NCI-H748 (cell line): ENCODE data around the gene ARHGAP23.

Experiments
- DNase-seq: peaks from one replicate; lab custom pipeline; 2025; ENCODE audit not compliant: unreplicated experiment; lab: John Stamatoyannopoulos, UW

ARHGAP23 gene

GRCh38 chr17:38545531-38546225 lies 117.4 kb downstream of the ARHGAP23 start:
- DNase-seq: no peak

DNA sequence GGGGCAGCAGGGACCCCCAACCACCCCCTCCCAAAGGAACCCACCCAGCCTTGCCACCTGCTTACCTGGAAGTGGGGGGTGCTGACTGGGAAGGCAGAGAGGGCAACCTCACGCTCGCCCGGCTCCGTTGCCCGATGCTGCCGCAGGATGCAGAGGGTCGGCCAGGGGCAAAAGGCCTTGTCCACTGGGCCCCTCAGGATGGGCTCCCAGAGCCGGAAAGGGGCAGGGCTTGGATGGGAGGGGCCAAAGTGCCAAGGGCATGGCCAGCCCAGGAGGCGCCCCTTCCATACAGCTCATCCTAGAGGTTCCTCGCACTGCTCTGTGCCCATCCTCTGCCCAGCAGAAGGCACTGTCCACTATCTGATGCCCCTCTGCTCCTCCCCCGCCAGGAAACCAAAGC lies 118.1 kb downstream of the ARHGAP23 start:
- DNase-seq: no peak

- DNase-seq: no peak
These were observed 119.2 kb downstream of the ARHGAP23 start for GRCh38 chr17:38547444-38547843.

DNA sequence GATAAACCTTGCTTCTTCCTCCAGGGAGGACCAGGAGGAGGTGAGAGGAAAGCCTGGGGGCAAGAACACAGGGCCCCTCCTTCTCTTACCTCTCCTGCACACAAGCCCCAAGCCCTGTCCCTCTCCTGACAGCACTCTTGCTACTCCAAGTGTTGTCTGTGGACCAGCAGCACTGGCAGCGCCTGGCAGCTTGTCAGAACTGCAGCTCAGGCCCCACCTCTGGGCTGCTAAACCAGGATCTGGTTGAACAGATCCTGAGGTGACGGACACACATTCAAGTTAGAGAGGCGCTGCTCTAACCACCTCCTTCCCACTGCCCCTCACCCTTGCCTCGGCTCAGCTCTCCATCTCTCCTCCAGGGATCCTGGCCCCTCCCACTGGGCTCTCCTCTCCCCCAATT lies 121.0 kb downstream of the ARHGAP23 start:
- DNase-seq: no peak

DNA sequence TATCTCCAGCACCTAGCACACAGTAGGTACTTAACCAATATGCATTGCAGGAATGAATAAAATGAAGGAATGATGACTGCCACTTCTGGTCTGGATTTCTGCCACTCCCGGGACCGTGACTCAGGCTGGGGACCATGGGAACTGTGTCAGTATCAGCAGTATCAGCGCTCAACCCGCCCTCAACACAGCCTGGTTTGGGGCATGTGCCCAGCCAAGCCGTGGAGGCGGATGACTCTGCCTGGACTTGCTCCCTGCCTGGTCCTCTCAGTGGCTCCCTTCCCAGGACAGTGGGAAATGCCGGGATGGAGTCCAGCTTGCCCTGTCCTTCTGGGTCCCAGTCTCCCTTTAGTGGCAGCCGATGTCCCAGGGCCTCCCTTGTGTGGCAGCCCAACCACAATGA lies 122.4 kb downstream of the ARHGAP23 start:
- no peak for DNase-seq

DNA sequence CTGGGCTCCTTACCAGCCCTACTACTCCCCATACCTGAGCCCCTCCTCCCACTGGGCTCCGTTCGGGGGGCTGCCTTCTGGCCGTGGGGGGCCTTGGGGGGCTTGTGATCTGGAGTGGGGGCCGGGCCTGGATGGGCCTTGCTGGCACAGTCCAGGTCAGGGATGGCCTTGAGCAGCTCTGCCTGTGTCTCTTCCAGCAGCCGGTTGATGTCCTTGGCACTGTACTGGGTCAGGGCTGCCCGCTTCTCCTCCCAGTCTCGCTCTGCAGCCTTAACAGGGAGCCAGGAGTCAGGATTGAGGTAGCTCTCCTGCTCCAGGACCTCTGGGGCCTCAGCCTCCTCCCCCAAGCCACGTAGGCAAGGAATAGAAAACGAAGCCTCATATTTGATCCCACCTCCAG lies 122.9 kb downstream of the ARHGAP23 start:
- DNase-seq: no peak

DNA sequence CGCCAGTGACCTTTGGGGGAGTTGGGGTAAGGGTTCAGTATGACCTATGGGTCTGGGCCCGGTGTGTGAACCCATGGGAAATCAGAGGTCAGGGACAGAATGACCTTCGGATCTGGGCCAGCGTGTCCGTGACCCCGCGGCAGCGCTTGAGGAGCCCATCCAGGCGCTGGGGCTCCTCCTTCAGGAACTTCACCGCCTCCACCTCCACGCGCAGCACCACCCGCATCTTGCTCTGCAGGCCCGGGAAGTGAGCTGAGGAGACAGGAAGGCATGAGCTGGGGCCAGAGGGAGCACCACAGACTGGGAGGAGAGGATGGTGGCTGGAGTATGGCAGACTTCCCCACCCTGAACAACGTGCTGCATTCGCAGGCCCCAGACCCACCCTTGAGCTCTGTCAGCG lies 124.1 kb downstream of the ARHGAP23 start:
- no peak for DNase-seq

DNA sequence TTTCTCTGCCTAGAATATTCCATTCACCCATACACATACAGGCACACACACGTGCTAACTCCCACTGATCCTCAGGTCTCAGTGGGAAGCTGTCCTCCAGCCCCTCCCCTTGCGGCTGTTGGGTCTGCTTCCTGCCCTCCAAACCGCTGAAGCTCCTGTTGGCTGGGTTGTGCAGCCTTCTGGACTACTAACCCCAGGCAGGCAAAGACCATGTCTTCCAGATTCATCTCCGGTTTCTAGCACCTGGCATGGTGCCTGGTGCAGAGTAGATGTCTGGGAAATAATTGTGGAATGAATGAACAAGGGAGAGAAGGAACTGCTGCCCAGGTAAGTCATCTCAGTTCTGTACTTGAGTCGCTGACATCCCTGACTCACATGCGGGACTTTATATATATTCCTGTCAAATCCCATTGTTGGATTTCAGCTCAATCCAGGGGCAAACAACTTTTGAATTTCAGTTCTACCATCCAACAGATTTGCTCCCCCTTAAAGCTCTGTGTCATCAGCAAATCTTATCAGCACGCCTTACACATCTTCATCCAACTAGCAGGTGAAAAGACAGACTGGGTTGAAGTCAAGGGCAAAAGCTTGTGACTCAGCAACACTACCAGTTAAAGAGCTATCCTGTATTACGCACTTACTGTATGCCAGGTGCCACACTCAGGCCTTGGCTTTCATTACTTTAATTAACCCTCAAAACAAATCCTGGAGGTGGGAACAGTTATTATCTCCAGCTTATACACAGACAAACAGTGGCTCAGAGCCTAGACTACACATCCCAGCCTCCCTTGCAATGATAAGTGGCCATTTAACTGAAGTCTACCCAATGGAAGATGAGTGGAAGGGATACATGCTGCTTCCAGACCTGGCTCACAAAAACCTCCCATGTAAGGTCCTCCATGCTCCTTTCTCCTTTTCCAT lies 126.4 kb downstream of the ARHGAP23 start:
- DNase-seq: peak; percentile 48

- DNase-seq: no peak
These were observed 128.0 kb downstream of the ARHGAP23 start for GRCh38 chr17:38556239-38556638.

- no peak for DNase-seq
These were observed 129.1 kb downstream of the ARHGAP23 start for GRCh38 chr17:38557396-38557795.

DNA sequence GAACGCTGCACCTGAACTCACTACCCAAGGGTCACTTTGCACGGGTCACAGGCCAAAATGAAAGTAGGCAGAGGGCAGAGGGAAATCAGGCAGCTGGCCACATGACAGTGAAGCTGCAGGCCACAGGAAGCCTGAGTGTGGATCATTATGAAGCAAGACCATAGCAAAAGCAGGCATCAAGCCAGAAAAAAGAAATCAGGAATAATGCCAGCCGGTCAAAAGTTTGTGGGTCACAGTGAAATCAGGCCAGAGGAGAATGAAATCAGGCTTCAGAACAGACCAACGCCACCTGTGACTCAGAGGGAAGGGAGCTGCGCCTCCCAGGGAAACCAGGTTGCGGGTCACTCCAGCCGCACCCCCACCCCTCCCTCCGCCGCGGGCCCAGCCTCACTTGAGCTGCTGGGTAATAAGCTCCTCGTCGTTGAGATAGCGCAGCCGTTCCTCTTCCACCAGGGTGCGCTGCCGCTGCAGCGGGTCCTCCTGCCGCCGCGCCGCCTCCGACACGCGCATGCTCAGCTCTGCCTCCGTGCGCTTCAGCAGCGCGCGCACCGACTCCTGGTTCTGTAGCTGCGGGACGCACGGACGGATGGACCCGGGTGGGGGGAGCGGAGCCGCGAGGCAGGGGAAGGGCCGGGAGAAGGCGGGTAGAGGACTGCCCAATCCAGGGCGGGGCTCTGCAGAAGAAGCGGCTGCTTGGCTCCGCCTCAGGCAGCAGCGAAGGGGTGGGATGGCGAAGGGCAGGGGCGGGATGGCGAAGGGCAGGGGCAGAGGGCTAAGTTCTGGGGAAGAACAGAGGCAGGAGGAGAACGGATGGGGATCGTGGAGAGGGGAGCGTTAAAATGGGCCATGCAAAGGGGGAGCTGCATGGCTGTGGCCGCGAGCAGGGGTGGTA lies 129.8 kb downstream of the ARHGAP23 start:
- peak; percentile 97 for DNase-seq

DNA sequence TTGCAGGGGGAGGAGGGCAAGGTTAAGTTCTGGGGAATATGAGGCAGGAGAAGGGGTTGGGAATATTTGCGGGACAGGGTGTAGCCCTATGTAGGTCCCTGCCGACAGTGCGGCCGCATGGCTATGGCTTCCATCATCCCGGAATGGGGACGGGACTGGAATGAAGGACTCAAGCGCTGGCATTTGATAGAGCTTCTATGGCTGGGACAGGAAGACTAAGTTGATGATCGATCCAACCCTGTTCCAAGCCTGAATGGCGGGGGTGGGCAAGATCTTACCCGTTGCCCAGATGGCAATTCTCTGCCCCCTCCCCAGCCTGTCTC lies 130.4 kb downstream of the ARHGAP23 start:
- DNase-seq: peak; percentile 67

GRCh38 chr17:38559051-38559879 lies 131.0 kb downstream of the ARHGAP23 start:
- peak; percentile 98 for DNase-seq

- no peak for DNase-seq
These were observed 131.6 kb downstream of the ARHGAP23 start for GRCh38 chr17:38559880-38560230.

DNA sequence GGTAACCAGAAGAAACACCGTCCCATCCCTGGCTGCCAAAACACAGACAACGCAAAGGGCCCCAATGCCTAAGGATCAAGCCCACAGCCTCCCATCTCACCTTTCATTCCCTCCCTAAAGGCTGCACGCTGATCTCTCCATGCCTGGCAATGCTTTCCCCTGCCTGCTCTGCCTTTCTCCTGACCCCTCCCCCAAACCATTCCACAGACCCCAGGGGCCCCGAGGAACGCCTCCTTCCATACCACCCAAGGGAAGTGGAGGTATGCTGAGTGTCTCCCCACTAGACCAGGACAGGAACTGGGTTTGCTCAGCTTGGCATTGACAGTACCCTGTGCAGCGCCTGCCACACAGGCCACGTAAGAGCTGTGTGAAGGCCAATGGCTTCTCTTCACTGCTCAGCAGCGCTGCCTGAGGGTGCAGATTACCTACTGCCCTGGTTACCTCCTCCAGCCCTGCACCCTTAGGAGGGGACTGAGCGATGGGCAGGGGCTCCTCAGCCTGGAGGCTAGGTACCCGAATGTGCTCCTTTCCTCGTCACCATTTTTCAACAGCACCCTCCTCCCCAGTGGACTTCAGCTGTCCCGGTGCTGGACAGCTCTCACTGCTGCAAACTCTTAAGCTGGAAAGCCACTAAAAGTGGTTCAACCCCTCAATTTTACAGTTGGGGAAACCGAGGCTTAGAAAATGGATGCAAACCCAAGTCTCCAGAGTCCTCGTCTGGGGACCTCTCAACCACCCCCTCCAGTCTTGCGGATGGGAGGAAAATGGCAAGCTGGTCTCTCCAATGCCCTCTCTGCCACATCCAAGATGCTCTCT lies 132.4 kb downstream of the ARHGAP23 start:
- DNase-seq: no peak

- DNase-seq: no peak
These were observed 133.4 kb downstream of the ARHGAP23 start for GRCh38 chr17:38561416-38562214.
